ENCODE results near the gene PTMA.
"Not testable (repeated sequence)": the region's sequence is repeated elsewhere in the genome, so short reads cannot be mapped to it uniquely, and the experiment has no call there.

PTMA gene

GRCh38 chr2:231716666-231717280 lies 8.4 kb downstream of the PTMA start:
- DNase-seq (ENCODE audit: low read depth in 2 of 2), result no peak

DNA sequence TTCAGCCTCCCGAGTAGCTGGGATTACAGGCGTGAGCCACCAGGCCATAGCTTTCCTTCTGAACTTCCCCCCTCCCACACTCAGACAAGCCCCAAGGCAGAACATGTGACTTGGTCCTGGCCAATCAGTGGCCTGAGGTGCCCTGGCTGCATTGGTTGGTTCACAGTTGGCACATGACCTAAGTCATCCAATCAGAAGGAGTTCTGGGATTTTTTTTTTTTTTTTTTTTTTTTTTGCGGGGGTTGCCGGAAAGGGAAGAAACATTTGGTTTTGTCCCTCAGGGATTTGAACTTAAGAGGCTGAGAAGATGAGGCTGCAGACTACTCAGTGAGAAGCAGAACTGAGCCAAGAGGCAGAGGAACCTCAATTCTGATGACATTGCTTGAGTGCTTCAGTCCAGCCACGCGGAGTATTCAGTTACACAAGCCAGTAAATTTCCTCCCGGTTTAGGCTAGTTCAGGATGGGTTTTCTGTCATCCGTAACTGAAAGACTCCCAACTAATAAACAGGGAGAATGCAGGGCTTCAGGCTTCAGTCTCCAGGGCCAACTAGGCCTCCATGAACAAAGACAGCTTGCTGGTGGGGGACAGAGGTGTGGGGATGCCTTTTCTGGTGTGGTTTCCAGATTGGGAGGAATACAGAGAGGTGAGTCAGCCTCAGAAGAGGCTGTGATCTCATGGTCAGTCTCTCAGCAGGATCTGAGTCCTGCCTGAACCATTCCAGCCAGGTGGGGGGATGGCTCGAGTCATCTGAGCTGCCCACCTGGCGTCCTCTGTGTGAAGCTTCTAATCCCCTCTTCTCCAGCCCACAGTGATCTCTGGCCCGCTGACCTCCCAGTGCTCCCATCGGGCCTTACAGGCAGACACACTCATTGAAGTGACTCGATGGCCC lies 9.2 kb downstream of the PTMA start:
- DNase-seq (ENCODE audit: low read depth in 2 of 2), result no peak

DNA sequence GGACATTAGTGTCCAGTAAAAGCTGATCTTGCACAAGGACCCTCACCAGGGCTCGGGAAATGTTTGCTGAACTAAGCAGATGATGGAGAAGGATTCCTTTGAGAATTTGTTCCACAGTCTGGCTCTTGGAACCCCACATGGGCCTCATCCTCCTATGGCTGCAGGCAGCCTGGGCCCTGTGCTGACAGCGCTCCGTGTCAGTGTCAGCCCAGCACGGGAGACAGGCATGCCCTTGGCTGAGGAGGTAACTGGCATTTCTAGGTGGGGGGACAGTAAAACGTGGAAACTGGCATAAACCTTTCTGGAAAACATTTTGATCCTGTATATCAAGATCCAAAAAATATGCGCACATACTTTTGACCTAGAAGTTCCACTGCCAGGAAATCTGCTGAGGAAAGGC lies 10.5 kb downstream of the PTMA start:
- DNase-seq (ENCODE audit: low read depth in 2 of 2), result no peak

DNA sequence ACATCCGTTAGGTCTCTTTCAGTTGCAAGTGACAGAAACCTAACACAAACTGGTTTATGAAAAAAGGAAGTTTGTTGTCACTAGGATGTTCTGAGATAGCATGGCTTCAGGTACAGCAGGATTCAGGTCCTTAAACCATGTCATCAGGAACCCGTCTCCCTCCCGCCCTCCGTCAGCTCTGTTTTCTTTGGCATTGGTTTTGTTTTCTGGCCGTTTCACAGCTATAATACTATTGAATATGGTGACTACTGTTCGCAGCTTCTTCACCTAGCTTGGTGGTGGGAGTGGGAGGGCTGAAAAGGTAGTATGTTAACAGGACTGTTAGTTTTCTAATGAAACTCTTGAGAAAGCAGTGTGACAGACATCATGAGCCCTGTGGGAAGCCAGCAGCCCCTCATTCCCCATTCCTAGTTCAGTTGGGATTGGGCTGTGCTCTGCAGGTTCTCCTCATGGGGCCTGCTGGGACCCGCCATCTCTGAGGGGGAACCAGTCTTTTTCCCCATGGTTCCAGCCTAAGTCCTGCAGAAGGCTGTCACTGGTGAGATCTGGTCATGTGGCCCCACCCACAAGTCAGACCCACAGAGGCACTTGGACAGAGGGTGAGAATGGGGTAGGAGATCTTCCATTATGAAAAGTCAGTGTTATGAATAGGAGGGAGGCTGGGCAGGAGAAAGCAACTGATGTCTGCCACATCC lies 12.1 kb downstream of the PTMA start:
- no peak for DNase-seq (ENCODE audit: low read depth in 2 of 2)

DNA sequence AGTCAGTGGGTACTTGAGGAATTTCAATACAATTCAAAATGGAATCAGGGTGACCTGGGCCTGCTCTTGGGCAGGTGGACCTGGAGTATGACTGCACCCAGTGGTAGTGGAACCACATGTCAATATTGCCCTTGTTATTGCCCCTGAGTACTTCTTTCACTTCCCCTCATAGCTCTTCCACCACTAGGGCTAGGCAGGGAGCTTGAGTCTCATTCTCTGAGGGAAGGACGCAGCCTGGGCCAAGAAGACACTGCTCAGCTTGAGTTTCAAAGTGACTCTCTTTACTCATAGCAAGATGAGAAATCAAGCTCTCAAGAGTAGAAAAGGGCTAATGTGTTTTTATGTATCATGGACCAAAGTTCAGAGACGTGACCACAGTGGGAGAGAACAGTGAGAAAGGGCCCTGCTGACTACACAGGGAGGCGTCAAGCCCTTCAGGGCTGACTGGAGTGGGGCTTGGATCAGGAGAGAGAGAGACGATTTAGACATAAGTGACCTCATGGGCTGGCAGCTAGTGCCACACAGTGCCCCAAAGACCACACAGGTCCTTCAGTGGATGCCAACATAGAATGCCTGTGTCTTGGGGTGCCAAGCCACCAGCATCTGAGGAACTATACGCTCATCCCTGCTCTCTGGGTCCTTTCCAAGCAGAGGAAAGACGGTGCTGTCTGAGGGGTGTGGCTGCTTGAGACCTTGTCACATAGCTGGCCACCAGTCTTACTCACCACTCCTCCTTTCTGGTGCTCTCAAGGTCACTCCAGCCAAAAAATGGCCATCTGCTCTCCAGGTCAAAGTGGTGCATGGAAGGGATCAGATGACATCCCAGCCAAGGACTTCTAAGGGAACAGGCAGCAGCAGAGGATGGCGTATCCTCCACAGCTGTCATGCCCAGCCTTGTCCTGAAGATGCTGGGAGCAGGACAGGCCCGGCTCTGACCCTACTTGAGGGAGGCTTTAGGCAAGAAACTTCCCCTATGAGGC lies 13.0 kb downstream of the PTMA start:
- DNase-seq (ENCODE audit: low read depth in 2 of 2), result no peak

DNA sequence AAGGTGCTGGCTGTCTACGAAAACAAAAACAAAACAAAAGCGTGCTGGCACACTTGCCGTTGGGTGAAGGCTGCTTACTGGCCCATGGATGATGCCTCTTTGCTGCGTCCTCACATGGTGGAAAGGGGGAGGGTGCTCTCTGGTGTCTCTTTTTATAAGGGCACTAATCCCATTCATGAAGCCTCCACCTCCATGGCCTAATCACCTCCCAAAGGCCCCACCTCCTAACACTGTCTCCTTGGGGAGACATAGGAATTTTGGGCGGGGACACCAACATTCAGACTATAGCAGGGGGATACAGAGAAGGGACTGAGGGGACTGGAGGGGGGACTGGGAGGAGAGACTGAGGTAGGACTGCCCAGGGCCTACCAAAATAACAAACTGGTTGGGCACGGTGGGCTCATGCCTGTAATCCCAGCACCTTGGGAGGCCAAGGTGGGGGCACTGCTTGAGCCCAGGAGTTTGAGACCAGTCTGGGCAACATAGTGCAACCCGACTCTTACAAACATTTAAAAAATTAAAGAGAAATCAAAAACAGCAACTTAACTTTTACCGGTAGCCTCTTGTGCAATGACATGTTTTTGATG lies 14.5 kb downstream of the PTMA start:
- no peak for DNase-seq (ENCODE audit: low read depth in 2 of 2)

DNA sequence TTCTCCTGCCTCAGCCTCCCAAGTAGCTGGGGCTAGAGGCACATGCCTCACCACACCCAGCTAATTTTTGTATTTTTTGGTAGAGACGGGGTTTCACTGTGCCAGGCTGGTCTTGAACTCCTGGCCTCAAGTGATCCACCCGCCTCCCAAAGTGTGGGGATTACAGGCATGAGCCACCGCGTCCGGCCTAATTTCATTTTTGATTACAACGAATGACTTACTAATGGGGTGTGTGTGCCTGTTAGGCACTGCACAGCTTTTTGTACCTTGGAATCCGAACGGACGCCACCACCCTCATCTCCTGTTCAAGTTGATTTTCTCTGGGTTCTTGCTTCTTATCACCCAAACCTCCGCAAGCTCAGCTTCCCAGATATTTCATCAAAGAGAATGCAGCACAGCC lies 17.2 kb downstream of the PTMA start:
- no peak for DNase-seq (ENCODE audit: low read depth in 2 of 2)

DNA sequence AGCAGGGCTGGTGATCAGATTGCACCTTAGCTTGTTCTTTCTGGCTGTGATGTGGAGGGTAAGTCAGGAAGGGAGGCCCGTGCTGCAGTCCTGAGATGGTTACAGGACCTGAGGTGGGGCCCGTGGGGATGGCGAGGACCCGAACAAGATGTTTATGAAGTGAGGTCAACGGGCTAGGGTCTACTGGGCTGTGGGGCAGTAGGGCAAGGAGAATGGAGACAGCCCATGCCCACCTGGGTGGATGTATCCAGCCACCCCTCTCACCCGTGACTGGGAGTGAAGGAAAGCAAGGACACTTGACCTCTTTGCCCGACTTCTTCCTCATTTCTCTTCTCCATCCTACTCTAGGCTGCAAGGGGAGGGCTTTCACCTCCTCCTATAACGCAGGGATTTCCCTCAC lies 18.0 kb downstream of the PTMA start:
- no peak for DNase-seq (ENCODE audit: low read depth in 2 of 2)

DNA sequence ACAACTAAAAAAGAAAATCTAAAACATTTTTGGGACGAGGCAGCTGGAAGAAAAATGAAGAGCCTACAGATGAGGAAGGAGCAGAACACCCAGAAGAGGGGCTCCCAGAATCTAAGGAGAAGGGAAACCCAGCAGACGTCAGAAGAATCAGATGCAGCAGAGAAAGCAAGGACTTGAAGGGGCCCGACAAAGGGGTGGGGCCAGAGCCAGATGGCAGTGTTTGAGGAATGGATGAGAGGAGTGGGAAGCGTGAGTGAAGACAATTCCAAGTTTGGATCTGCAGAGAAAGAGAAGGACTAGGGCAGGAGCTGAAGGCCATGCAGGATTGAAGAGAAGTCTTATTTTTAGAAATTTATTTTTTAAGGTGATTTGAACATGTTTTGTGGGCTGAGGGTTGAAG lies 19.3 kb downstream of the PTMA start:
- DNase-seq (ENCODE audit: low read depth in 2 of 2), result no peak

DNA sequence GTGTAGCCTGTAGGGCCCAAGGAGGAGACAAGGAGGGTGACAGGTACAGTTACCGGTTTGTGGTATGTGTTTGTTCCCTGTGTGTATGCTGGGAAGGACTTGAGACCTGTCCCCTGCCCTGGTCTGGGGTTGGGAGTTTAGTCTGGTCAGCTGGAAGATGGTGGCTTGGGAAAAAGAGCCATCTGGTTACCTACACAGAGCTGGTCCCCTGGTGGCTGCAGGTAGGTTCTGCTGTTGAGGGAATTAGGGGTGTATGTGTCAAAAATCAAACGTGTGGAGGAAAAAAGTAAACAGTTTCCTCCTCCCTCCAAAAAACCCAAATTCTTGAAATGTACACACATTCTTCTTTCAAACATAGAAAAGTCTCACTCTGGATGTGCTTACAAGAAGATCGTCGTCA lies 24.3 kb downstream of the PTMA start:
- DNase-seq (ENCODE audit: low read depth in 2 of 2), result no peak

DNA sequence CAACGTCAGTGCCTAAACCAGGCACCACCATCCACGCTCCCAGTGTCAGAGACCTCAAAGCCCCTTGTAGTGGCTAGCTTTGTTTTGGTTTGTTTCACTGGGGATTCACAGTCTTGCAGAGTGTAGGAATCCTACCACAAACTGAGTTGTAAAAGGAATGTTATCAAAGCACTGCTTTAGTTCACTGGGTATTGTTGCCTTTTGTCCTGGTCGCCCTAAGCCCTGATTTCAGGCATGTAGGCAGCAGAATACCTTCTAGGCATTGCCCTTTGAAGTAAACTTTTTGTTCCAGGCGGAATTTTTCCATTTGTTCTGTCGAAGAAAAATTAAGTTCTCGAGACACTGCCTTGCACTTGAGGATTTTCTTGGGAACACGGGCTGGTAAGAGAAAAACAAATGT lies 29.4 kb downstream of the PTMA start:
- no peak for DNase-seq (ENCODE audit: low read depth in 2 of 2)

GRCh38 chr2:231743376-231744116 lies 35.2 kb downstream of the PTMA start:
- no peak for DNase-seq (ENCODE audit: low read depth in 2 of 2)

DNA sequence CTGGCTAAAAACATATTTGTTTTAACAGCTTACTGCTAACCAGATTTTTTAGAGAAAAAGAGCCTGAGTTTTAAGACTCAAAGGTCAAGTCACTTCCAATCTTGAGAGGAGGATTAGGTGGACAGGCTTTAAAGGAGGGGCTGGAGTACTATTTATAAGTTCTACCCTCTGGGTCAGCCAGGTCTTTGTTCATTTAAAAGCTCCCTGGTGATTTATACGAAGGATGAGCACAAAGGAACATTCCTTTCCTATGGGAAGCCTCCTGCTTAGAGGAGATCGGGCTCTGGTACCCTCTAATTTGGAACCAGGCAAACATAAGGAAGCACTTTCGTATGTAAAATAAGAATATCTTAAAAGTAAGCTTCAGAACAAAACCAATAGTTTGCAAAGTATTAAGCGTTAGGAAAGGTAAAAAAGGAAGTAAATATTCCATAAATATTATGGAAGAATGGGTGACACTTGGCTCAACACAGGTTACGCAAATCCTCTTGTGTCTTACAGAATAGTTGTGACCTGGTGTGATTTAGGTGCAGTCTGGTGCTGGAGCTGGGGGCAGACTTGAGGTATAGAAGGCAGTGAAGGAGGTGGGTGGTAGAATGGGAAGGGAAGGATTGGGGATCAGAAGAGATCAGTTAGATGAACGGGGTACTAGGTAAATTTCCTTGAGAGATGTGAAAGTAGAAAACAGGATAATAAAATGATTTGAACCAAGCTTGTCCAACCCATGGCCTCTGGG lies 37.1 kb downstream of the PTMA start:
- DNase-seq (ENCODE audit: low read depth in 2 of 2), result no peak

- DNase-seq (ENCODE audit: low read depth in 2 of 2), result not testable (repeated sequence)
Observed at GRCh38 chr2:231748153-231748896, 40.0 kb downstream of the PTMA start.

GRCh38 chr2:231749016-231749415 lies 40.7 kb downstream of the PTMA start:
- DNase-seq (ENCODE audit: low read depth in 2 of 2), result not testable (repeated sequence)

- no peak for DNase-seq (ENCODE audit: low read depth in 2 of 2)
Observed at GRCh38 chr2:231751042-231751815, 42.9 kb downstream of the PTMA start.

DNA sequence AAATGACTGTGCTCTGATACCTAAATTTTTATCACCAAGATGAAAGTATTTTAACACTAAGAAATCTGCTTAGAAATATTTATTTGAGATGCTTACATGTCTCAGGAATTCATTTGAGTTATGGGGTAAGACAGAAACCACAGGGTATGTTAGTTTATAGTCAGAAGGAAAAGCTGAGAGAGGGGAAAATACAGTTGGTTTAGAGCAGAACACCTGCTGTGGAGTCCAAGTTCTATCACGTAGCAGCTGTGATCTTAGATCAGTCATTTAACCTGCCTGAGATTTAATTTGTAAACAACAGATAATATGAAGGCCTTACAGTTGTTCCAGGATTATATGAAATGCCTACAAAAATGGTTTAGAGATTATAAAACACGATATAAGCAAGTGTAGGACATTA lies 43.7 kb downstream of the PTMA start:
- no peak for DNase-seq (ENCODE audit: low read depth in 2 of 2)

DNA sequence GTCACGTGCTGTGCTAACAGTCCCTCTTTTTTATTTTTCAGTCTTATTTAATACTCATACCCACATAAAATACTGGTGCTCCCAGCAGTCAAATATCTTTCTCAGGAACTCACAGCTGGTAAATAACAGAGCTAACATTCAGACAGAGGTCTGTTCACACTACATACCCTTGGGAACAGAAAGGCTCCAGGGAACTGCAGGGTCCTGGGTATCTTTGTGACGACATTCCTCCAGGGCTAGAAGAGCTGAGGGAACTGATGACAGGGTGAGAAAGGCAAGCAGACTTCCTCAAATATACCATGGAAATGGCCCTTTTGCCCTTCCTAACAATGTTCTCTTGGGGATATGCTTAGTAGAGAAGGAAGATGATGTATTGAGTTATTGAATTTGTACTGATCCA lies 53.4 kb downstream of the PTMA start:
- no peak for DNase-seq (ENCODE audit: low read depth in 2 of 2)

All from stimulated activated CD4-positive, alpha-beta T cell treated with anti-CD3 and anti-CD28 coated beads, Interleukin-1b, Interleukin-23, amount 100 ng/mL, for 1 hour (primary cell).